Left colon (tissue), 2 donors: ENCODE results near the gene ERC1. TPM values are rescaled to one million over a fixed set of nuclear protein-coding genes. Genes with fewer than 3 reads are reported as not detected.
A peak's percentile ranks its signal among the peaks of the same experiment; 100 is the strongest.

Experiments used
- ATAC-seq: fragments of 200-7000 bp; cut with Tn5 transposase; one replicate; pipeline ENCODE4 v1.9.1; 2020; ENCODE audit warnings: mild to moderate bottlenecking, moderate library complexity
- DNase-seq, 2 donors: peaks; one replicate each; pipeline ENCODE4 v3.0.0-alpha.2; 2020
- intact Hi-C, 2 donors: fragments of 100-400 bp; cut with DNase I in 1 of 2; cut with micrococcal nuclease in 1 of 2; formaldehyde crosslinking; loops; one replicate each; pipeline versions ENCODE4 v1.11.2 to v1.14.0; 2022; cut with DNase I, micrococcal nuclease
- long read RNA-seq: library from polyadenylated mRNA; unstranded; transcript quantifications from one replicate; pipeline ENCODE4 v2.0.0, GENCODE V29; 2021
- total RNA-seq, 2 donors: library from RNA; stranded (reverse); fragmentation: NEBNext Ultra II Directional; extraction: Animal tissue kit (Norgen Biotek cat#: 25700); gene quantifications; one replicate each; pipeline ENCODE4 v1.2.1, GENCODE V29; 2021
- donor health status: DM: no; HTN: no; CAD: no.
- donor health status: DM: yes; HTN: yes; CAD: no.

The ERC1 gene
- 10 to 100 TPM; 43.1 to 46.0 TPM for total RNA-seq
- long read RNA-seq, partial matches to known transcripts = 10 of 31 reads
- long read RNA-seq, other reads (novel, unspliced or antisense) = 21 of 31 reads

- DNase-seq = peak; percentile 87 to 89
- ATAC-seq = peak; percentile 94
- intact Hi-C loops = no loop called here
These were observed at the start of gene ERC1 for GRCh38 chr12:990661-991349. TSS of gene ERC1 (plus strand) at chr12:991223. CDS start at chr12:1027904, 36,681 bp downstream.

DNA sequence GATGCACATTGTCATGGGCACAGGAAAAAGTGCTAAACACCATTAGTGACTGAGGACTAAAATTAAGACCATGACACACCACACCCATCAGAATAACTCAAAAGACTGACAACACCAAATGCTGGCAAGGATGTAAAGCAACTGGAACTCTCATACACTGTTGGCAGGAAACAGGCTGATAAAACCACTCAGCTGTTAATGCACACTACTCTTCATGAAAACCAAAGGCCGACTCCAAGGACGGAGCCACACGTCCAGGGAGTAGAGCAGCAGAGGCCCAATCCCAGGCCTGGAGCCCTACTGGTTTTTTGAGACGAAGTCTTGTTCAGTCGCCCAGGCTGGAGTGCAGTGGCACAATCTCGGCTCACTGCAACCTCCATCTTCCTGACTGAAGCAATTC lies 48.0 kb upstream of the ERC1 start:
- intact Hi-C loops = no loop called here
- no peak for DNase-seq
- no peak for ATAC-seq

GRCh38 chr12:944211-944610 lies 46.8 kb upstream of the ERC1 start:
- DNase-seq (no peak), ATAC-seq (no peak)
- intact Hi-C loops = no loop called here

GRCh38 chr12:946212-946611 lies 44.8 kb upstream of the ERC1 start:
- ATAC-seq = no peak
- intact Hi-C loops = no loop called here
- no peak for DNase-seq

GRCh38 chr12:946631-947030 lies 44.4 kb upstream of the ERC1 start:
- intact Hi-C loops = no loop called here
- ATAC-seq (no peak), DNase-seq (no peak)

DNA sequence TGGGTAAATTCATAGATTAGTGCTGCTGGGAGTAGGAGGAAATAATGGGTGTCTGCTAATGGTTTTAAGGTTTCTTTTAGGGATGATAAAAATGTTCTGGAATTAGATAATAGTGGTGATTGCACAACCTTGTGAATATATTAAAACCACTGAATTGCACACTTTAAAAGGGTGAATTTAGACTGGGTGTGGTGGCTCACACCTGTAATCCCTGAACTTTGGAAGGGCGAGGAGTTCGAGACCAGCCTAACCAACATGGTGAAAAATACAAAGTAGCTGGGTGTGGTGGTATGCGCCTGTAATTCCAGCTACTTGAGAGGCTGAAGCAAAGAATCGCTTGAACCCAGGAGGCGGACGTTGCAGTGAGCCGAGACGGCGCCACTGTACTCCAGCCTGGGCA lies 42.8 kb upstream of the ERC1 start:
- DNase-seq (peak; percentile 25 to 41), ATAC-seq (peak; percentile 43)
- intact Hi-C loops = no loop called here

GRCh38 chr12:949453-950191 lies 41.4 kb upstream of the ERC1 start, which contains the start of gene RAD52:
TSS of gene RAD52 (minus strand) at chr12:949694. CDS start at chr12:933058, 16,636 bp downstream.
- intact Hi-C loops = no loop called here
- peak; percentile 90 for ATAC-seq
- peak; percentile 98 for DNase-seq

DNA sequence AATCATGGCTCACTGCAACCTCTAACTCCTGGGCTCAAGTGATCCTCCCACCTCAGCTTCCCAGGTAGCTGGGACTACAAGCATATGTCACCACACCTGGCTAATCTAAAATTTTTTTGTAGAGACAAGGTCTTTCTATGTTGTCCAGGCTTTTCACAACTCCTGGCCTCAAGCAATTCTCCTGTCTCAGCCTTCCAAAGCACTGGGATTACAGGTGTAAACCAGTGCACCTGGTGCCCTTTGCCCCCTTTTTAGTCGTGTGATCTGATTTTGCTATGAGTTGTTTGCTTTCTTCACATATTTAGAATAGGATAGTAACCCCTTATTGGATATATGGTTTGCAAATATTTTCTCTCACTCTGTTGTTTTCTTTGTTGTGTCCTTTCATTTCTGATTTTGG lies 39.8 kb upstream of the ERC1 start:
- intact Hi-C loops = no loop called here
- ATAC-seq (no peak), DNase-seq (peak in 1 of 2 donors; percentile 20)

DNA sequence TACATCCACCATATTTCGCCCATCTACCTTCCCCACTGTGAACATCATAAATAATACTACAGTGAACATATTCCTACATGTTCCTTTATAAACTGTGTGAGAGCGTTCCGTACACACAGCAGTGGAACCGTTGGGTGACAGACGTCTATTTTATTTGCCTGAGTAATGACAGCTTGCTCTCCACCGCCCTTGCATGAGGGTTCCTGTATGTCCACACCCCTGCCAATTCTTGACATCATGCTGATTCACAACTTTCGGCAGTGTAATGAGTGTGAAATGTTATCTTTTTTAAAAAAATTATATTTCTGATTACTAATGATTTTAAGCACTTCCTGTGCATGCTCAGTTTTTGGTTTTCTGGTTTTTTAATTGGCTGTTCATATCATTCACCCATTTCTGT lies 37.2 kb upstream of the ERC1 start:
- DNase-seq (no peak), ATAC-seq (no peak)
- intact Hi-C loops = no loop called here

DNA sequence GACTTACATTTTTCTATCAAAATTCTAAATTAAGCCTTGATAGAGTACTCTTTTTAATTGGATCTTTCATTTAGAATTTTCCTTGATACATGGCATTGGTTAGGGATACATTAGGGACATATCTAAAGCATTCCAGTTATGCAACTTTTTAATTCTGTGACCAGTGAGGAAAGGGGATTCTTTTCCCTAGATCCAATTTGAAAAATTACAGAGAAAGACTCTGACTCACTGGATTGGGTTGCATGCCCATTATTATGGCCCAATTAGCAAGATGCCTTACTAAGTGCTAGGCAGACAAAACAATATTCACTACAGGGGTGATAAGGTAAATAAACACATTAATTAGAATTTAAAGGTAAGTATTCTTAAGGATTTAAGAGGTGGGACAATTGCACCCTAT lies 36.3 kb upstream of the ERC1 start:
- ATAC-seq (no peak), DNase-seq (no peak)
- intact Hi-C loops = no loop called here

- no peak for ATAC-seq
- intact Hi-C loops = no loop called here
- DNase-seq = no peak
These were observed 35.1 kb upstream of the ERC1 start for GRCh38 chr12:955939-956338.

GRCh38 chr12:958588-959123 lies 32.4 kb upstream of the ERC1 start:
- DNase-seq (no peak), ATAC-seq (no peak)
- intact Hi-C loops = no loop called here

DNA sequence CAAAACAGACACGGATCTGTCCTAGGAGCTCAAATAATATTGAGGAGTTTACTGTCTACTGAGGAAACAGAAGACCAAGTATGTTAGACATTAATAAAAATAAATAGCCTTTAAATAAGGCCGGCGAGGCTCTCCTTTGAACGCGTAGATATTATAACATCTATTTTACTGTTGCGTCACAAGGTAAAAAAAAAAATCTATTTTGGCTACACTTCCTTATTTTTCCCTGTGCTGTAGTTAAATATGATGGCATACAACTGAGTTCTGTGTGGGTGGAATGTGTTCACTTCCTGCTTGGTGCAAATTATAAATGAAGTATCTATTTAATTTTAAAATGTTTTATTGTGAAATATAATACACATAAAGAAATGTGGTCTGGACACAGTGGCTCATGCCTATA lies 24.3 kb upstream of the ERC1 start:
- ATAC-seq (no peak), DNase-seq (no peak)
- intact Hi-C loops = no loop called here

DNA sequence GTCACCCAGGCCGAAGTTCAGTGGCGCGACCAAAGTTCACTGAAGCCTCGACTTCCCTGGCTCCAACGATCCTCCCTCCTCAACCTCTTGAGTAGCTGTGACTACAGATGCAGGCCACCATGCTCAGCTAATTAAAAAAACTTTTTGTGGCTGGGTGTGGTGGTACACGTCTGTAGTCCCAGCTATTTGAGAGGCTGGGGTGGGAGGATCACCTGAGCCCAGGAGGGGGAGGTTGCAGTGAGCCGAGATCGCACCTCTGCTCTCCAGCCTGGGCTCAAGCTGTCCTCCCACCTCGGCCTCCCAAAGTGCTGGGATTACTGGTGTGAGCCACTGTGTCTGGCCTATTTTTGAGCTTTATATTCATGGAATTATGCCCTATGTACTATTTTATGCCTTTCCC lies 23.4 kb upstream of the ERC1 start:
- DNase-seq (no peak), ATAC-seq (no peak)
- intact Hi-C loops = no loop called here

- intact Hi-C loops = no loop called here
- DNase-seq (no peak), ATAC-seq (no peak)
These were observed 22.5 kb upstream of the ERC1 start for GRCh38 chr12:968545-968944.

- intact Hi-C loops = no loop called here
- ATAC-seq (no peak), DNase-seq (no peak)
These were observed 21.2 kb upstream of the ERC1 start for GRCh38 chr12:969821-970220.

- DNase-seq = no peak
- ATAC-seq = no peak
- intact Hi-C loops = no loop called here
These were observed 19.0 kb upstream of the ERC1 start for GRCh38 chr12:971991-972390.

- ATAC-seq = no peak
- no peak for DNase-seq
- intact Hi-C loops = no loop called here
These were observed 16.7 kb upstream of the ERC1 start for GRCh38 chr12:974271-974862.

- no peak for ATAC-seq
- intact Hi-C loops = no loop called here
- DNase-seq = no peak
These were observed 14.4 kb upstream of the ERC1 start for GRCh38 chr12:976644-977043.

DNA sequence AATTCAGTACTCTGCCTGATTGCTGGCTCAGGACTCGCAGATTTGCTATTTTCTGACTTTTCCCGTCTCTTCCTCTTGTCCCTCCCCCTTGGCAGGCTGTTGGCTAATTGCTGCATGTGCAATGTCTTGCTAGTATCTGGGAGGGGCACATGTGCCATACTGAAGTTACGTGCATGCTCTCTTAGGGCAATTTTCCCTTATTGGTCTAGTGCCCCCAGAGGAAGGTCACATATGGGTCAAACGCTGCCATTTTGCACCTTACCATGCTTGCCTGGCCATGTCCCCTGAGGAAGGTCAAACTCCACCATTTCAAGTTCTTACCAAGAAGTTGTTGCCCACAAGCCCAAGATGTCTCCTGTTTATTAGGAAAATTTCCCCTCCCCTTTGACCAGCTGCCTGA lies 13.9 kb upstream of the ERC1 start:
- DNase-seq = no peak
- no peak for ATAC-seq
- intact Hi-C loops = no loop called here
